PC-9 (cell line): ENCODE measurements around the gene CST6. TPM values are rescaled to one million over a fixed set of nuclear protein-coding genes. Genes with fewer than 3 reads are reported as not detected.

Experiments
- BruUV-seq: library from RNA; stranded (reverse); fragments of 400-500 nt; replicated peaks from 2 replicates; lab custom pipeline; 2021; lab: Mats Ljungman, UMichigan
- CTCF ChIA-PET: fragments of 300-600 bp; sonication (Branson Sonifier 250); formaldehyde crosslinking; loops from one replicate; lab custom pipeline; 2022; ENCODE audit warnings: antibody characterized with exemption; lab: Charles Lee
- POLR2A ChIA-PET: fragments of 300-600 bp; sonication (Branson Sonifier 250); formaldehyde crosslinking; loops from one replicate; lab custom pipeline; 2022; ENCODE audit warnings: antibody characterized with exemption; ENCODE audit not compliant: unreplicated experiment; lab: Charles Lee
- DNase-seq, 2 experiments: peaks; one replicate each; pipeline versions ENCODE4 v3.0.0 to v3.0.0-alpha.2; 2015 to 2022; ENCODE audit warnings: mixed read lengths in 1 of 2
- H2AFZ ChIP-seq: fragments of 200-600 bp; sonication (generic); 2 replicates; pipeline ENCODE4 v1.8.1; 2017; ENCODE audit warnings: antibody characterized with exemption
- H3F3A ChIP-seq: fragments of 200-600 bp; sonication (generic); 2 replicates; pipeline ENCODE4 v1.8.1; 2017; ENCODE audit warnings: antibody characterized with exemption, mild to moderate bottlenecking, low read depth; ENCODE audit not compliant: insufficient read depth
- H3K27ac ChIP-seq: fragments of 200-600 bp; sonication (generic); 2 replicates; pipeline ENCODE4 v1.6.1; 2016; ENCODE audit warnings: mixed run types
- H3K27me3 ChIP-seq: fragments of 200-600 bp; sonication (generic); 2 replicates; pipeline ENCODE4 v1.6.1; 2016; ENCODE audit warnings: low read depth, mixed run types; ENCODE audit not compliant: insufficient read depth
- H3K36me3 ChIP-seq: fragments of 200-600 bp; sonication (generic); 2 replicates; pipeline ENCODE4 v1.6.1; 2016; ENCODE audit warnings: low read depth, mixed run types
- H3K4me1 ChIP-seq: fragments of 200-600 bp; sonication (generic); replicated peaks from 2 replicates; pipeline ENCODE4 v1.6.1; 2016; ENCODE audit warnings: mixed run types; ENCODE audit not compliant: insufficient read depth
- H3K4me2 ChIP-seq: fragments of 200-600 bp; sonication (generic); 2 replicates; pipeline ENCODE4 v1.6.1; 2017; ENCODE audit warnings: mixed run types
- H3K4me3 ChIP-seq: fragments of 200-600 bp; sonication (generic); 2 replicates; pipeline ENCODE4 v1.6.1; 2016; ENCODE audit warnings: mixed run types
- H3K79me2 ChIP-seq: fragments of 200-600 bp; sonication (generic); 2 replicates; pipeline ENCODE4 v1.6.1; 2017; ENCODE audit warnings: low read depth, mixed run types
- H3K9me2 ChIP-seq: fragments of 200-600 bp; sonication (generic); 2 replicates; pipeline ENCODE4 v1.8.1; 2017; ENCODE audit warnings: mild to moderate bottlenecking; ENCODE audit not compliant: insufficient read depth
- H3K9me3 ChIP-seq: fragments of 200-600 bp; sonication (generic); 2 replicates; pipeline ENCODE4 v1.8.1; 2016; ENCODE audit warnings: low read depth; ENCODE audit not compliant: insufficient read depth
- H4K20me1 ChIP-seq: fragments of 200-600 bp; sonication (generic); 2 replicates; pipeline ENCODE4 v1.8.1; 2017; ENCODE audit not compliant: insufficient read depth
- CTCF ChIP-seq: fragments of 200-600 bp; sonication (generic); conservative IDR thresholded peaks from 2 replicates; pipeline ENCODE4 v1.6.1; 2017; ENCODE audit warnings: mixed run types, antibody characterized with exemption, mild to moderate bottlenecking, moderate library complexity
- EZH2 ChIP-seq: fragments of 200-600 bp; sonication (generic); IDR thresholded peaks from 2 replicates; pipeline ENCODE4 v1.8.0; 2017; ENCODE audit warnings: antibody characterized with exemption, low read depth
- intact Hi-C: fragments of 100-400 bp; cut with micrococcal nuclease; formaldehyde crosslinking; loops from one replicate; pipeline ENCODE4 v1.10.0; 2022; ENCODE audit not compliant: unreplicated experiment
- total RNA-seq: library from RNA; stranded (reverse); gene quantifications from 2 replicates; pipeline ENCODE4 v1.2.3, GENCODE V29; 2021

The CST6 gene
- total RNA-seq, 1 experiment from 2014 or later, result 52.0 TPM

DNA sequence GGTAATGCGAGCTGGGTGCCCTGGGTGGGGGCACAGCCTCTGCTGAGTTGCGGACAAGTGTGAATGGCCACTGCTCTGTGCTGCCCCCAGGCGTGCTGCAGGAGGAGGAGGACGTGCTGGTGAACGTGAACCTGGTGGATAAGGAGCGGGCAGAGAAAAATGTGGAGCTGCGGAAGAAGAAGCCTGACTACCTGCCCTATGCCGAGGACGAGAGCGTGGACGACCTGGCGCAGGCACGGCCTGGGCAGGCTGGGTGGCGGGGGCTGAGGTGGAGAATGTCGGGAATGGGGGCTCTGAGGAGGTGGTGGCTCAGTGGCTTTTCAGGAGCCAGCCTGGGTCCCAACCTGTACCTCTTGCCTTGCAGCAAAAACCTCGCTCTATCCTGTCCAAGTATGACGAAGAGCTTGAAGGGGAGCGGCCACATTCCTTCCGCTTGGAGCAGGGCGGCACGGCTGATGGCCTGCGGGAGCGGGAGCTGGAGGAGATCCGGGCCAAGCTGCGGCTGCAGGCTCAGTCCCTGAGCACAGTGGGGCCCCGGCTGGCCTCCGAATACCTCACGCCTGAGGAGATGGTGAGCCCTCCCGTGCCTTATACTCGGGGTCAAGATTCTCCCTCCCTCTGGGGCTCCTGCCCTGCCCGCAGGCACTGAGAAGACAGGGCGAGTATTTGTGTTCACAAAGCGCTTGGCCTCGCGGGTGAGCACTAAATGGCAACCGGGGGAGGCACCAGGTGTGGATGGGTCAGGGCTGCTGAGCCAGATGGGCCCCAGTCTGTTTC is 45.6 kb upstream of the CST6 start:
- TSS peak; percentile 9 for BruUV-seq
- peaks cover 17% of the 10 kb centered on the region for H4K20me1 ChIP-seq
- H3K9me2 ChIP-seq, result no peaks in the 10 kb centered on the region
- peaks cover 19% of the 10 kb centered on the region; the same call in 1 of the 2 replicates for H3K36me3 ChIP-seq
- H3K79me2 ChIP-seq, result peaks cover 35% of the 10 kb centered on the region
- TF ChIP-seq EZH2 (no peak), CTCF (no peak)
- no peak overlapping the region for H3K4me2 ChIP-seq
- DNase-seq, result no peak
- H3K4me1 ChIP-seq, result peaks cover 13% of the 10 kb centered on the region
- no peaks in the 10 kb centered on the region for H3K9me3 ChIP-seq
- H2AFZ ChIP-seq, result no peak overlapping the region
- ChIA-PET CTCF (no interaction called here), POLR2A (no interaction called here)
- intact Hi-C loops, result no loop called here
- H3F3A ChIP-seq, result peaks cover 4% of the 10 kb centered on the region; the same call in 1 of the 2 replicates
- no peak overlapping the region for H3K4me3 ChIP-seq
- H3K27me3 ChIP-seq, result no peaks in the 10 kb centered on the region
- no peak overlapping the region for H3K27ac ChIP-seq

GRCh38 chr11:65967329-65967934 is 44.4 kb upstream of the CST6 start:
- Histone ChIP-seq H2AFZ (no peak overlapping the region), H3K9me2 (no peaks in the 10 kb centered on the region), H4K20me1 (peaks cover 17% of the 10 kb centered on the region), H3K9me3 (no peaks in the 10 kb centered on the region), H3K27me3 (no peaks in the 10 kb centered on the region), H3K4me3 (no peak overlapping the region), H3K4me1 (peaks cover 11% of the 10 kb centered on the region), H3K36me3 (peaks cover 19% of the 10 kb centered on the region; the same call in 1 of the 2 replicates), H3K27ac (no peak overlapping the region), H3K79me2 (peaks cover 25% of the 10 kb centered on the region), H3F3A (peaks cover 13% of the 10 kb centered on the region), H3K4me2 (no peak overlapping the region)
- intact Hi-C loops, result no loop called here
- no peak for TF ChIP-seq EZH2
- TF ChIP-seq CTCF, result no peak
- no peak for DNase-seq
- ChIA-PET CTCF (interaction anchor here (0.6 kb wide), 1 partner anchor 241 kb away, joined by 8 read pairs; no protein-coding TSS in a partner anchor), POLR2A (interaction anchor here (0.6 kb wide), 1 partner anchor 267 kb away, joined by 18 read pairs; no protein-coding TSS in a partner anchor)
- no TSS peak for BruUV-seq

DNA sequence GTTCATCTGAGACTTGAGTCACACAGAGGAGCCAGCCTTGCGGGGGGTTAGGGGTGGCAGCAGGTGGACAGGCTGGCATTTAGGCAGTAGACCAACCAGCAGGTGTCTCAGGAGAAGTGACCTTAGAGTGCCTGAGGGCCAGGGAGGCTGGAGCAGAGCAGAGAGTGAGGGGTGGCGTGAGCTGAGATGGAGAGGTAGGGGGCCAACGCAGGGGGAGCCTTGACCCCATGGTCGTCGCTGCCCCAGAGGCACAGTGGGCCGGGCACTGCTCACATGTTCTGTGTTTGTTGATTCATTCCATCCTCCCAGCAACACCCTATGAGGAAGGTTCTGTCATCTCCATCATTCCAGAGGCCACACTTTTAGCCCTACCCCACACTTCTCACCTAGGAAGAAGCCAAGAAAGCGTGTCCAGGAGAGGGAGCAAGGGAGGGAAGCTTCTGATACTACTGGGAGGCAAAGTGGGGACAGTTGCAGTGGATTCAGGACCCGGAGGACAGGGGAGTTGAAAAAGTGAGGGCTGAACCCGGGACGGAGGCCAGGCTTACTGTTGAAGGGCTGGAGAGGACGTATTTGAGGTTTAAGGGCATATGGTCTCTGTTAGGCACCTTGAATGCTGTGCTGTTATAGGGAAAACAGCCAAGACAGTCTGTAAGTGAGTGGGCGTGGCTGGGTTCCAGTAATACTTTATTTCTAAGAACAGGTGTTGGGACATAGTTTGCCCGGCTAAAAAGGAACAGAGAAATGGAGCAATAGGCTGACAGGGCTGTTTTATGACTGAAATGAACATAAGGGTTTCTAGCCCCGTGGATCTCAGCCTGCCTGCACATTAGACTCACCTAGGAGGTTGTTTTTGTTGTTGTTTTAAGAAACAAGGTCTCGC is 43.0 kb upstream of the CST6 start:
- peaks cover 11% of the 10 kb centered on the region for H4K20me1 ChIP-seq
- no peaks in the 10 kb centered on the region for H3K9me3 ChIP-seq
- intact Hi-C loops, result no loop called here
- H3K79me2 ChIP-seq, result peaks cover 11% of the 10 kb centered on the region
- no peaks in the 10 kb centered on the region for H3K27me3 ChIP-seq
- no peaks in the 10 kb centered on the region for H3K4me1 ChIP-seq
- no peak for DNase-seq
- H3K27ac ChIP-seq, result no peak overlapping the region
- TF ChIP-seq EZH2, result no peak
- no peak for TF ChIP-seq CTCF
- peaks cover 18% of the 10 kb centered on the region for H3F3A ChIP-seq
- ChIA-PET POLR2A (no interaction called here), CTCF (no interaction called here)
- no TSS peak for BruUV-seq
- no peak overlapping the region for H3K4me2 ChIP-seq
- no peak overlapping the region for H3K4me3 ChIP-seq
- H3K9me2 ChIP-seq, result no peaks in the 10 kb centered on the region
- H3K36me3 ChIP-seq, result peaks cover 28% of the 10 kb centered on the region; the same call in 1 of the 2 replicates
- no peak overlapping the region for H2AFZ ChIP-seq
